Astrocyte (in vitro differentiated cells and primary cell): ENCODE measurements around the gene THRB. TPM values are rescaled to one million over a fixed set of nuclear protein-coding genes. Genes with fewer than 3 reads are reported as not detected.

ENCODE experiments used
- DNase-seq: peaks from one replicate; pipeline ENCODE4 v3.0.0-alpha.2; 2010; ENCODE audit warnings: low read depth
- FAIRE-seq: peaks from 2 replicates; lab custom pipeline; 2011; peaks lifted over from hg19 to GRCh38; lab: Jason Lieb, UNC
- H2AFZ ChIP-seq: 2 replicates; pipeline ENCODE4 v1.6.0; 2012; ENCODE audit warnings: low read depth, low read length, inconsistent platforms
- H3K27ac ChIP-seq: 2 replicates; pipeline ENCODE4 v1.5.1; 2011; ENCODE audit warnings: low read depth, low read length, inconsistent platforms
- H3K27me3 ChIP-seq: 2 replicates; pipeline ENCODE4 v1.6.0; 2011; ENCODE audit warnings: low read length, inconsistent platforms; ENCODE audit not compliant: insufficient read depth
- H3K36me3 ChIP-seq: 2 replicates; pipeline ENCODE4 v1.5.1; 2011; ENCODE audit warnings: low read length, inconsistent platforms; ENCODE audit not compliant: insufficient read depth
- H3K4me1 ChIP-seq: 2 replicates; pipeline ENCODE4 v1.5.1; 2011; ENCODE audit warnings: low read length, inconsistent platforms; ENCODE audit not compliant: insufficient read depth
- H3K4me2 ChIP-seq: 2 replicates; pipeline ENCODE4 v1.6.0; 2012; ENCODE audit warnings: low read length, inconsistent platforms
- H3K4me3 ChIP-seq: 2 replicates; pipeline ENCODE4 v1.5.1; 2011; ENCODE audit warnings: low read depth, mild to moderate bottlenecking, low read length, inconsistent platforms; ENCODE audit not compliant: insufficient read depth
- H3K79me2 ChIP-seq: 2 replicates; pipeline ENCODE4 v1.6.0; 2012; ENCODE audit warnings: mild to moderate bottlenecking, low read length, inconsistent platforms; ENCODE audit not compliant: insufficient read depth
- H3K9ac ChIP-seq: 2 replicates; pipeline ENCODE4 v1.6.0; 2012; ENCODE audit warnings: mild to moderate bottlenecking, low read length, inconsistent platforms
- H3K9me3 ChIP-seq: 2 replicates; pipeline ENCODE4 v1.5.1; 2012; ENCODE audit warnings: low read depth, mild to moderate bottlenecking, low read length, inconsistent platforms; ENCODE audit not compliant: insufficient read depth
- H4K20me1 ChIP-seq: 2 replicates; pipeline ENCODE4 v1.6.0; 2012; ENCODE audit warnings: low read length, inconsistent platforms; ENCODE audit not compliant: insufficient read depth
- H3K27ac Mint-ChIP-seq: one replicate; pipeline ENCODE4 v1.8.0; 2021; ENCODE audit warnings: mild to moderate bottlenecking, mixed read lengths; ENCODE audit not compliant: unreplicated experiment
- H3K27me3 Mint-ChIP-seq: one replicate; pipeline ENCODE4 v1.8.0; 2021; ENCODE audit warnings: low read depth, mixed read lengths; ENCODE audit not compliant: unreplicated experiment
- H3K36me3 Mint-ChIP-seq: one replicate; pipeline ENCODE4 v1.8.0; 2021; ENCODE audit warnings: low read depth, mixed read lengths; ENCODE audit not compliant: unreplicated experiment
- H3K4me1 Mint-ChIP-seq: one replicate; pipeline ENCODE4 v1.8.0; 2021; ENCODE audit warnings: low read depth, mixed read lengths; ENCODE audit not compliant: unreplicated experiment
- H3K4me3 Mint-ChIP-seq: one replicate; pipeline ENCODE4 v1.8.0; 2021; ENCODE audit warnings: mild to moderate bottlenecking, moderate library complexity, mixed read lengths; ENCODE audit not compliant: unreplicated experiment
- H3K9me3 Mint-ChIP-seq: one replicate; pipeline ENCODE4 v1.8.0; 2021; ENCODE audit warnings: mild to moderate bottlenecking, mixed read lengths; ENCODE audit not compliant: unreplicated experiment
- EZH2 ChIP-seq: IDR thresholded peaks from 2 replicates; pipeline ENCODE4 v1.6.1; 2012; ENCODE audit warnings: mild to moderate bottlenecking, low read length, inconsistent platforms; ENCODE audit not compliant: insufficient read depth
- total RNA-seq: library from RNA; stranded (reverse); gene quantifications from 2 replicates; pipeline ENCODE4 v1.2.1, GENCODE V29; 2021
- TF ChIP-seq, protein P1 (sequence below): IDR thresholded peaks from 2 replicates; pipeline ENCODE4 v1.5.1; 2011; ENCODE audit warnings: low read depth, mild to moderate bottlenecking, inconsistent platforms, low read length, moderate library complexity; ENCODE audit not compliant: insufficient read depth

Gene THRB
- total RNA-seq, 1 donor from 2014 or later = 8.5 TPM

DNA sequence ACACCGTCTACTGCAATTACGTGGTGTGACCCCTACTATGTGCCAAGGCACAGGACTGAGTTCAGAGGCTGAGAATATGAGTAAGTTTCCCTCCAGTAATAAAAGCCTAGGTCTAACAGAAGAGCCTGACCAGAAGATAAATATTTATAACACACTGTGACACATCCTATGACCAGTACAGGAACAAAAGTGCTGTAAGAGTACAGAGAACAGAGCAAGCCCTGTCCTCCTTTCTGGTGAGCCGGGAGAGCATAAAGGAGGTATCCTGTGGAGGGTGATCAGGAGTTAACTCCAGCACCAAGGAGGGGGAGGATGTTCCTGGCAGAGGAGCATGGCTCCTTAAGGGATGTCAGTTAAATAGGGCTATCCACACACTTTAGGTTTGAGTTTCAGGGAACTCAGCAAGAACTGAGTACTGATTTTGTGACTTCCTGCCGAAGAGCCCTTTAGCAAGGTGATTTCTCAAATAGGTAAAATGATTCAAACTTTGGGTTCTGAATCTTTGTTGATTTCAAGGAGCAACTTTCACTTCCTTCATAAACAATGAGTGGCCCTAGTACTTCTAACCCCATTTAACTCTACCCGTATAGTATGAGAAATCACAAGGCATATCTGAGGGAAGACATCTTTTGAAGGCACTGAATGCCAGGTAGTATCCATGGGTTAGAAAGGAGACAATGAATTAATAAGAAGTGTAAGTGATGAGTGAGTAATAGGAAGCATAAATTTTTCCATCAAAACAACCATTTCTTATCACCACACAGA is 198.0 kb downstream of the THRB start:
- Histone ChIP-seq H3K4me3 (no peak overlapping the region), H3K79me2 (no peaks in the 10 kb centered on the region), H4K20me1 (no peaks in the 10 kb centered on the region), H3K4me1 (peaks cover 9% of the 10 kb centered on the region), H2AFZ (no peak overlapping the region), H3K36me3 (no peaks in the 10 kb centered on the region), H3K4me2 (no peak overlapping the region), H3K9me3 (peaks cover 7% of the 10 kb centered on the region), H3K9ac (no peak overlapping the region), H3K27ac (no peak overlapping the region), H3K27me3 (no peaks in the 10 kb centered on the region)
- DNase-seq = no peak
- Mint-ChIP-seq H3K4me3 (no peak overlapping the region), H3K4me1 (peaks cover 12% of the 10 kb centered on the region), H3K27ac (no peak overlapping the region), H3K9me3 (peaks cover 3% of the 10 kb centered on the region), H3K27me3 (no peaks in the 10 kb centered on the region), H3K36me3 (no peaks in the 10 kb centered on the region)
- peak; percentile 54 for FAIRE-seq
- TF ChIP-seq, protein P1, sequence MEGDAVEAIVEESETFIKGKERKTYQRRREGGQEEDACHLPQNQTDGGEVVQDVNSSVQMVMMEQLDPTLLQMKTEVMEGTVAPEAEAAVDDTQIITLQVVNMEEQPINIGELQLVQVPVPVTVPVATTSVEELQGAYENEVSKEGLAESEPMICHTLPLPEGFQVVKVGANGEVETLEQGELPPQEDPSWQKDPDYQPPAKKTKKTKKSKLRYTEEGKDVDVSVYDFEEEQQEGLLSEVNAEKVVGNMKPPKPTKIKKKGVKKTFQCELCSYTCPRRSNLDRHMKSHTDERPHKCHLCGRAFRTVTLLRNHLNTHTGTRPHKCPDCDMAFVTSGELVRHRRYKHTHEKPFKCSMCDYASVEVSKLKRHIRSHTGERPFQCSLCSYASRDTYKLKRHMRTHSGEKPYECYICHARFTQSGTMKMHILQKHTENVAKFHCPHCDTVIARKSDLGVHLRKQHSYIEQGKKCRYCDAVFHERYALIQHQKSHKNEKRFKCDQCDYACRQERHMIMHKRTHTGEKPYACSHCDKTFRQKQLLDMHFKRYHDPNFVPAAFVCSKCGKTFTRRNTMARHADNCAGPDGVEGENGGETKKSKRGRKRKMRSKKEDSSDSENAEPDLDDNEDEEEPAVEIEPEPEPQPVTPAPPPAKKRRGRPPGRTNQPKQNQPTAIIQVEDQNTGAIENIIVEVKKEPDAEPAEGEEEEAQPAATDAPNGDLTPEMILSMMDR = no peak
- TF ChIP-seq EZH2 = no peak

DNA sequence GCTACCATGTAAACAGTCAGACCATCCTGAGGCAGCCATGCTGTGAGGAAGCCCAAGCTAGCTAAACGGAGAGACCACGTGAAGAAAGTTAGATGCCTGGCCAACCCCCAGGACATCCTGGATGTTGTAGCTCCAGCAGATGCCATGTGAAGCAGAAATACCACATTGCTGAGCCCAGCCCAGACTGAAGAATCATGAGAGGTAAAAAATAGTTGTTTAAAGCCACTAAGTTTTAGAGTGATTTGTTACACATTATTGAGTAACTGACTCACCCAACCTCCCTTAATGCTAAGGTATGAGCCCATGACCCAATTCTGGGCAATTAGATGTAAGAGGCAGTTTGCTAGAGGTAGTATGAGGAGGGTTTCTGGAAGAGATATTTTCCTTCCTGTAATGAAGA is 200.5 kb downstream of the THRB start:
- Mint-ChIP-seq H3K4me3 (no peak overlapping the region), H3K36me3 (no peaks in the 10 kb centered on the region), H3K4me1 (peaks cover 7% of the 10 kb centered on the region), H3K9me3 (peaks cover 3% of the 10 kb centered on the region), H3K27me3 (no peaks in the 10 kb centered on the region), H3K27ac (no peak overlapping the region)
- H3K4me1 ChIP-seq = no peaks in the 10 kb centered on the region
- no peaks in the 10 kb centered on the region for H4K20me1 ChIP-seq
- no peaks in the 10 kb centered on the region for H3K36me3 ChIP-seq
- H3K9me3 ChIP-seq = peaks cover 7% of the 10 kb centered on the region
- H3K9ac ChIP-seq = no peak overlapping the region
- no peaks in the 10 kb centered on the region for H3K79me2 ChIP-seq
- TF ChIP-seq, protein P1 = no peak
- TF ChIP-seq EZH2 = no peak
- no peak overlapping the region for H3K27ac ChIP-seq
- H3K4me2 ChIP-seq = no peak overlapping the region
- no peak for FAIRE-seq
- DNase-seq = no peak
- no peak overlapping the region for H3K4me3 ChIP-seq
- no peak overlapping the region for H2AFZ ChIP-seq
- no peaks in the 10 kb centered on the region for H3K27me3 ChIP-seq

GRCh38 chr3:24291646-24292045 is 203.0 kb downstream of the THRB start:
- Mint-ChIP-seq H3K27me3 (no peaks in the 10 kb centered on the region), H3K27ac (no peak overlapping the region), H3K9me3 (peaks cover 3% of the 10 kb centered on the region), H3K4me3 (no peak overlapping the region), H3K4me1 (peaks cover 7% of the 10 kb centered on the region), H3K36me3 (no peaks in the 10 kb centered on the region)
- no peak overlapping the region for H3K4me3 ChIP-seq
- H3K9me3 ChIP-seq = peaks cover 7% of the 10 kb centered on the region
- H3K4me2 ChIP-seq = no peak overlapping the region
- H3K4me1 ChIP-seq = no peaks in the 10 kb centered on the region
- no peak overlapping the region for H2AFZ ChIP-seq
- H3K36me3 ChIP-seq = no peaks in the 10 kb centered on the region
- H4K20me1 ChIP-seq = no peaks in the 10 kb centered on the region
- H3K27ac ChIP-seq = no peak overlapping the region
- FAIRE-seq (no peak), DNase-seq (no peak)
- no peaks in the 10 kb centered on the region for H3K79me2 ChIP-seq
- TF ChIP-seq, protein P1 = no peak
- TF ChIP-seq EZH2 = no peak
- no peak overlapping the region for H3K9ac ChIP-seq
- H3K27me3 ChIP-seq = peaks cover 9% of the 10 kb centered on the region
